Testis (tissue), 3 donors: Measurements from ENCODE around the gene PTGFRN. TPM values are rescaled to one million over a fixed set of nuclear protein-coding genes. Genes with fewer than 3 reads are reported as not detected.

Source experiments
- DNase-seq: peaks from one replicate; pipeline ENCODE4 v3.0.0-alpha.2; 2019
- H3K27ac ChIP-seq, 2 donors: fragments of 200-600 bp; sonication (generic); one replicate each; pipeline ENCODE4 v1.5.1; 2019
- H3K27me3 ChIP-seq: fragments of 200-600 bp; sonication (generic); one replicate; pipeline ENCODE4 v1.5.1; 2019
- H3K36me3 ChIP-seq: fragments of 200-600 bp; sonication (generic); one replicate; pipeline ENCODE4 v1.5.1; 2017; ENCODE audit warnings: low read depth; ENCODE audit errors: missing control alignments
- H3K4me1 ChIP-seq: fragments of 200-600 bp; sonication (generic); one replicate; pipeline ENCODE4 v1.5.1; 2019
- H3K4me3 ChIP-seq, 2 donors: fragments of 200-600 bp; sonication (generic); one replicate each; pipeline ENCODE4 v1.5.1; 2017 to 2019
- H3K9me3 ChIP-seq: fragments of 200-600 bp; sonication (generic); one replicate; pipeline ENCODE4 v1.5.1; 2017
- POLR2A ChIP-seq: fragments of 450-650 bp; IDR thresholded peaks from one replicate; pipeline ENCODE4 v1.6.1; 2017; ENCODE audit warnings: antibody characterized with exemption, mild to moderate bottlenecking, moderate library complexity
- WGBS, 2 donors: methylation state at CpG; one replicate each; pipeline ENCODE4 v1.1.5; 2018; 5-methylcytosine and 5-hydroxymethylcytosine counted together
- intact Hi-C: fragments of 100-400 bp; cut with DNase I; formaldehyde crosslinking; loops from one replicate; pipeline ENCODE4 v1.15.1; 2023; ENCODE audit warnings: low total_unique reads
- polyA plus RNA-seq: library from polyadenylated mRNA; stranded (reverse); fragments of 350-450 nt; fragmentation: Illumina TruSeq; extraction: RNeasy Lipid Tissue Mini Kit (QIAGEN cat#74804); gene quantifications from one replicate; pipeline ENCODE4 v1.2.3, GENCODE V29; 2014; ENCODE audit warnings: low read depth, low replicate concordance; ENCODE audit not compliant: insufficient read depth
- total RNA-seq, 2 donors: library from RNA; depleted of rRNA; stranded (reverse); fragments of >200 nt; gene quantifications; one replicate each; pipeline ENCODE4 v1.2.3, GENCODE V29; 2016
- TF ChIP-seq, protein P1 (sequence below), 3 experiments: fragments of 450-650 bp in 2 of 3; fragments of 200-600 bp in 1 of 3; sonication (generic) in 1 of 3; IDR thresholded peaks; one replicate each; pipeline ENCODE4 v1.5.1; 2016 to 2019; ENCODE audit warnings: antibody characterized with exemption in 3 of 3, mild to moderate bottlenecking in 2 of 3, moderate library complexity in 1 of 3

The PTGFRN gene
- total and polyA plus RNA-seq, 3 donors from 2014 or later = 26.8 to 32.0 (median 28.1) TPM

DNA sequence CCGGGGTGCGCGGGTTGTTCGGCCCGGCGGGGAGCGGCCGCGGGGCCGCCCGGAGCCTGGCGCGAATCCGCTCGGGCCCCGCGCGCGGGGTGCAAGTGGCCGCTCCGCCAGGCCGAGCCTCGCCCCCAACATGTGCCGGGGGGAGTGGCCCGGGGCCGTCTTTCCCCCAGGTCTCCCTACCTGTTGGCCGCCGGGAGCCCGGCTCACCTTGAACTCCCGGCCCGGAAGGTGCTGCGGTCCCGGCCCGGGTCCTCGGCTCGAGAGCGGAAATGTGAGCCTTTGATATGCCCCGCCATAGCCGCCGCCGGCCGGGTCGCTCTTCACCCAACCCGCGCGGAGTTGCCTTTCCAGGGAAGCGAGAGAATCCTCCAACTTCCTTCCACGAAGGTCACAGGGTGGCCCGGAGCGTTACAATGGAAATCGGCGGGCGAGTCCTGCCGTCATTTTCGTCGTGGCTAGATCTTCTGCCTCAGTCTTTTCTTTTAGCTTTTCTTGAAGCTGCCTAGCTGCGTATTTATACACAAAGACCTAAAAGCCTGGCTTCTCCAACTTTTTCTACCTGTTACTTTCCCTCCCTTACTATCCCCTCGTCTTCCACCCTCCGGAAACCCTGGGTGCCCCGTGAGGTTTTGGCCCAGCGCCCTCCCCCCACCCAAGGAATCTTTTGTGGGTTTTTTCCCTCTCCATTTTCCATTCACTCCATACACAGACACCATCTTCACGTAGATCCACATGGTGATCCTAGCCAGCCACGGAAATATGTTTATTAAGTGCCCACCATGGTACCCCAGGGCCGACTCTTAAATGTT lies 867 bp downstream of the PTGFRN start:
- TF ChIP-seq, protein P1, sequence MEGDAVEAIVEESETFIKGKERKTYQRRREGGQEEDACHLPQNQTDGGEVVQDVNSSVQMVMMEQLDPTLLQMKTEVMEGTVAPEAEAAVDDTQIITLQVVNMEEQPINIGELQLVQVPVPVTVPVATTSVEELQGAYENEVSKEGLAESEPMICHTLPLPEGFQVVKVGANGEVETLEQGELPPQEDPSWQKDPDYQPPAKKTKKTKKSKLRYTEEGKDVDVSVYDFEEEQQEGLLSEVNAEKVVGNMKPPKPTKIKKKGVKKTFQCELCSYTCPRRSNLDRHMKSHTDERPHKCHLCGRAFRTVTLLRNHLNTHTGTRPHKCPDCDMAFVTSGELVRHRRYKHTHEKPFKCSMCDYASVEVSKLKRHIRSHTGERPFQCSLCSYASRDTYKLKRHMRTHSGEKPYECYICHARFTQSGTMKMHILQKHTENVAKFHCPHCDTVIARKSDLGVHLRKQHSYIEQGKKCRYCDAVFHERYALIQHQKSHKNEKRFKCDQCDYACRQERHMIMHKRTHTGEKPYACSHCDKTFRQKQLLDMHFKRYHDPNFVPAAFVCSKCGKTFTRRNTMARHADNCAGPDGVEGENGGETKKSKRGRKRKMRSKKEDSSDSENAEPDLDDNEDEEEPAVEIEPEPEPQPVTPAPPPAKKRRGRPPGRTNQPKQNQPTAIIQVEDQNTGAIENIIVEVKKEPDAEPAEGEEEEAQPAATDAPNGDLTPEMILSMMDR (IDR thresholded peaks at IDR 0.05) = no peak
- Histone ChIP-seq H3K27ac (peak overlapping the region; percentile 47 to 86), H3K4me3 (peak overlapping the region; percentile 69 to 82), H3K4me1 (peaks cover 16% of the 10 kb centered on the region), H3K27me3 (no peaks in the 10 kb centered on the region), H3K9me3 (no peaks in the 10 kb centered on the region), H3K36me3 (no peaks in the 10 kb centered on the region)
- 2 to 4% methylated on average over 31 to 64 of the region's 64 CpGs for WGBS, 2 donors
- DNase-seq = peak; percentile 38
- intact Hi-C loops = no loop called here

DNA sequence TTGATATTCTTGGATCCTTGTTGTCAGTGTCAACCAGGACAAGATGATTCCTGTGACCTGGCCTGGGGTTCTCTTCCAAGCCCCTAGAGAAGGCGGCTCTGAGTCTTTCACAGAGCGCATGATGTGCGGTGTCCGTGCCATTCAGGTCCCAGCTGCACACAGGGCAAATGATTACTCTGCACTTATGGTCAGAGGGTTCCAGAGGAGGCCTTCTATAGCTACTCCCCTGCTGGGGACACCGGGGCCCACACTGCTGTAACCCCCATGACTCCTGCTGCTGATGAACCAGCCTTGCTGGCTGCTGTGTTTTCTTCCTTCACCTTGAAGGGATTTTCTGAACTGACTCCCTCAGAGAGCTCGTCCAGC lies 1.5 kb downstream of the PTGFRN start:
- Histone ChIP-seq H3K4me3 (no peak overlapping the region), H3K9me3 (no peaks in the 10 kb centered on the region), H3K4me1 (peaks cover 20% of the 10 kb centered on the region), H3K27ac (no peak overlapping the region), H3K27me3 (no peaks in the 10 kb centered on the region), H3K36me3 (no peaks in the 10 kb centered on the region)
- intact Hi-C loops = no loop called here
- 44% methylated on average over 6 of the region's 6 CpGs for WGBS, 2 donors
- no peak for DNase-seq
- TF ChIP-seq POLR2A = no peak
- TF ChIP-seq, protein P1 (IDR thresholded peaks at IDR 0.05) = no peak

DNA sequence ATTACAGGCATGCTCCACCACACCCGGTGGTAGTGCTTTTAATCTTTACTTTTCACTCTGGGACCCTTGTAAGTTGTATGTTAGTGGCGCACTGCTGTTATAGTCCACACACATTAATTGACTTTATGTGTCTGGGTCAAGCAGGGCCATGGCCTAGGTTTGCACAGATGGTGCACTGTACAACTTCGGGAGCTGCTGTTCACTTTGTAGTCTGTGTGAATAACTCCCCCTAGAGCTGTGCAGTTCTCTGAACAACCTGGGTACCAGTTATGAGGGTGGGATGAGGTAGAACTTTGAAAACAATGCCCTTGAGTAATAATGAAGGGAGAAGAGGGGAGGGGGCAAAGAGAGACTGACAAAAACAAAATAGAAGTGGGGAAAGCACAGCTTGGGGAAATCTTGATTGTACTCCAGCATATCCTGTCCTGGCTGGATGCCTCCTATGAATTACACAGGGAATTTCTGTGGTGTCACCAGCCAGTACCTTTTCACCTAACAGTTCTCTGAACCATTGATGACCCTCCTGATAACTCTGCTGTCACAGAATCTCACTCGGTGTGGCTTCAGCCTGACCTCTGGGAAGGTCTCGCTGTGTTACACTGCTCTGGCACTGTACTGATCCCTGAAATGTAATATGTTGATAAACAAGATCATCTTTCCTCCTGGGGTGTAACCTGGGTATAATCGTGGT lies 2.2 kb downstream of the PTGFRN start:
- Histone ChIP-seq H3K36me3 (no peaks in the 10 kb centered on the region), H3K27ac (no peak overlapping the region), H3K4me1 (peaks cover 20% of the 10 kb centered on the region), H3K9me3 (no peaks in the 10 kb centered on the region), H3K27me3 (no peaks in the 10 kb centered on the region), H3K4me3 (no peak overlapping the region)
- DNase-seq = no peak
- no peak for TF ChIP-seq POLR2A
- TF ChIP-seq, protein P1 (IDR thresholded peaks at IDR 0.05) = no peak
- intact Hi-C loops = no loop called here
- 58 to 61% methylated on average over 6 of the region's 6 CpGs for WGBS, 2 donors

DNA sequence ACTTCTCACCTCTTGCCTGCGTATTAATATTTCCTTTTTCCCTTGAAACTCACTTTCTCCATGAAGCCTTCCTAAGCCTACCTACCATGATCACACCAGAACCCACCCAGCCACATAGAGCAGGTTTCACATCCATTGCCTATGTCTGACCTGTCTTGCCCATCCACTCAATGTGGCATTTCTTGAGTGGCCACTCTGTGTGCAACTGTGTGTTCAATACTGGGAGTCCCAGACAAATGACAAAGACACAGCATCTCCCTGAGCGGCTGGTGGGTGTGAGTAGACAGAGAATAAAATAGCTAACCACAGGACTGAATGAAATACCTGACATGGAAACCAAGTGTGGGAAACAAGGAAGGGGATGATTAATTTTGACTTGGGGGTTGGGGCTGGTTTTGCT lies 3.1 kb downstream of the PTGFRN start:
- Histone ChIP-seq H3K27me3 (no peaks in the 10 kb centered on the region), H3K4me3 (no peak overlapping the region), H3K36me3 (no peaks in the 10 kb centered on the region), H3K27ac (no peak overlapping the region), H3K9me3 (no peaks in the 10 kb centered on the region), H3K4me1 (peaks cover 28% of the 10 kb centered on the region)
- WGBS, 2 donors = 89 to 93% methylated on average over 2 of the region's 2 CpGs
- intact Hi-C loops = no loop called here
- TF ChIP-seq, protein P1 (IDR thresholded peaks at IDR 0.05) = no peak
- TF ChIP-seq POLR2A = no peak
- no peak for DNase-seq
